GM21381 (cell line): ENCODE results near the gene ELMOD3.
"Not testable (repeated sequence)": the region's sequence is repeated elsewhere in the genome, so short reads cannot be mapped to it uniquely, and the experiment has no call there.

Source experiments
- ATAC-seq: cut with Tn5 transposase; IDR thresholded peaks from one replicate; pipeline ENCODE4 v1.9.1; 2021; ENCODE audit warnings: mild to moderate bottlenecking, moderate library complexity; ENCODE audit not compliant: unreplicated experiment

ELMOD3 gene

GRCh38 chr2:85329181-85329651 is 25.4 kb upstream of the ELMOD3 start:
- no peak for ATAC-seq

DNA sequence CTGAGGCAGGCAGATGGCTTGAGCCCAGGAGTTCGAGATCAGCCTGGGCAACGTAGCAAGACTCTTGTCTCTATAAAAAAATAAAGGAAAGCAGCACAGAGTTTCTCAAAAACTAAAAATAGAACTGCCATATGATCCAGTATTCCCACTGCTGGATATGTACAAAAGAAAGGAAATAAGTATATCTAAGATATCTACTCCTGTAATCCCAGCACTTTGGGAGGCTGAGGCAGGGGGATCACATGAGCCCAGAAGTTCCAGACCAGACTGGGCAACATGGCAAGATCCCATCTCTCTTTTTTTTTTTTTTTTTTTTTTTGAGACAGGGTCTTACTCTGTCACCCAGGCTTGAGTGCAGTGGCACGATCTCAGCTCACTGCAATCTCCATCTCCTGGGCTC is 24.9 kb upstream of the ELMOD3 start:
- not testable (repeated sequence) for ATAC-seq

- ATAC-seq = no peak
These were observed 23.5 kb upstream of the ELMOD3 start for GRCh38 chr2:85330839-85331636.

- not testable (repeated sequence) for ATAC-seq
These were observed 20.7 kb upstream of the ELMOD3 start for GRCh38 chr2:85333877-85334276.

DNA sequence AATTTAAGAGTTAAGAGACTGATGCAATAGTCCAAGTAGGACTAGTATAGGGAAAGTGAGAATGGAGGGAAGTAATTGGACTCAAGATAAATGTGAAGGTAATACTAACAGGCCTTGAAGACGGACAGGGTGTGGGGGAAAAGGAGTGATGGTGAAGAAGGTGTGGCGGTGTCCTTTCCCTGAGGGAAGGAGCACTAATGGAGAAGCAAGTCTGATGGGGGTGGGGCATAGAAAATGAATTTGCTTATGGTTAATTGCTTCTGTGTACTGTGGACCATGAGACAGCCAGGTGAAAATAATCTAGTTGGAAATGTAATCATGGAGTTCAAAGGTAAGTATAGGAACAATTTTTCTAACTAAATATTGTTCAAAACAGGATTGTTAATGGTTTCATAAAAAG is 19.6 kb upstream of the ELMOD3 start:
- ATAC-seq = no peak

DNA sequence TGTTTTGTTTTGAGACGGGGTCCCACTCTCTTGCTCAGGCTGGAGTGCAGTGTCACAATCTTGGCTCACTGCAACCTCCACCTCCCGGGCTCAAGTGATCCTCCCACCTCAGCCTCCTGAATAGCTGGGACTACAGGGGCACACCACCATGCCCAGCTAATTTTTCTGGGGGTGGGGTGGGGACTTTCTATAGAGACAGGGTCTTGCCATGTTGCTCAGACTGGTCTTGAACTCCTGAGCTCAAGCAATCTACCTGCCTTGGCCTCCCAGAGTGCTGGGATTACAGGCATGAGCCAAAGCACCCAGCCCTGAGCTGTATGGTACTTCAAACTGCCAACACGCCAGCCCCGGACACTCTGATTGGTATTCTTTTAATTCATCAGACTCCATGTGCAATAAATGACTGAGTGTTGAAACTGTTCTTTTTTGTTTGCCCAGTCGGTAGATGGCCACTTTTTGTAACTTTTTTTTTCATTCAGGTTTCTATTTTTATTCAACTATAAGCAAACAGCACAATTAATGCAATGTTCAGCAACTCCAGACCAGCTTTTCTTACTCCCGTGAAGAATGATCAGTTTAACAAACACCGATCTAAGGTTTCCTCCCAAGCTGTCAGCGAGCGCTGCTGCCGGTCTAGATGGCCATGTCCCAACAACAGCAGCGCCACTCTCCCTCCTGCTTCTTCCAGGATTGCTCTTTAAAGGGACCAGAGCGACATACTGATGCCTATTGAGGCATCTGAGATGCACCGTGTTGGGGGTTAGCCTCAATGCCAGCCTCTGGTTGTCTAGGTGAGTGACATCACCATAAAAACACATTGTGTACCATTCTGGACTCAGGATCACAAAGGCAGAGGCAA is 14.3 kb upstream of the ELMOD3 start:
- no peak for ATAC-seq

DNA sequence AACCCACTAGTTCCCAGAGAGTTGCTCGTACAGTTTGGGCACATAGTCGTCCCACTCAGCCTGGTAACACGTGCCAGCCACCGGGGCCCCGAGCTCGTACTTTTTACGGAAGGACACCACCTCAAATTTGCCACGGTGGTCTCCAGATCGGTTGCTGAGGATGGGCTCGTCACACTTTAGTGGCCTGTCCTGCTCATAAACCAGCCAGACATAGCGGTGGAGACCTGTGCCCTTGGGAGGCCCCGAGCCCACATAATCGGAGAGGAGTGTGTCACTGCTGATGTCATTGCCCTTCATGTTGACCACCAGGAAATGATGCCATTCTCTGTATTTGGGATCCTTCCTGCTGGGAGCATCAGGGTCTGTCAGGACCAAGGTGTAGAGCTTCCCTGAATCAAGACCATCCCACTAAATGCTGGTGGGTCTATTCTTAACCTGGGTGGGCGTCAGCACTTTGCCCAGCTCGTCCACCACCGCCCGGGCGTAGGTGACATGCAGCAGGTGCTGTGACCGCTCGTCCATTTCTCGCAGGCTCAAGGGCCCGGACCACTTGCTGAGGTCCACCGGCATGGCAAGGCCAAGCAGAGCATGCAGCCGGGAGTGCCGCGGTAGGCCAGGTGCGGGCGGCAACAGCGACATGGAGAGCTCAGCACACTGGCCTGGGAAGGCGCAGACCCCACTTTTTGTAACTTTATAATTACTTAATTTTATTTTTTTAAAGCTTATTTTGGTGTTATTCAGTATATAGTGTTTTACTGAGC is 13.1 kb upstream of the ELMOD3 start:
- no peak for ATAC-seq

- ATAC-seq = no peak
These were observed 12.4 kb upstream of the ELMOD3 start for GRCh38 chr2:85342156-85342555.

GRCh38 chr2:85343207-85343895 is 11.2 kb upstream of the ELMOD3 start:
- ATAC-seq = not testable (repeated sequence)

- no peak for ATAC-seq
These were observed 10.1 kb upstream of the ELMOD3 start for GRCh38 chr2:85344356-85344954.

- ATAC-seq = no peak
These were observed 7.0 kb upstream of the ELMOD3 start for GRCh38 chr2:85347599-85347998.

DNA sequence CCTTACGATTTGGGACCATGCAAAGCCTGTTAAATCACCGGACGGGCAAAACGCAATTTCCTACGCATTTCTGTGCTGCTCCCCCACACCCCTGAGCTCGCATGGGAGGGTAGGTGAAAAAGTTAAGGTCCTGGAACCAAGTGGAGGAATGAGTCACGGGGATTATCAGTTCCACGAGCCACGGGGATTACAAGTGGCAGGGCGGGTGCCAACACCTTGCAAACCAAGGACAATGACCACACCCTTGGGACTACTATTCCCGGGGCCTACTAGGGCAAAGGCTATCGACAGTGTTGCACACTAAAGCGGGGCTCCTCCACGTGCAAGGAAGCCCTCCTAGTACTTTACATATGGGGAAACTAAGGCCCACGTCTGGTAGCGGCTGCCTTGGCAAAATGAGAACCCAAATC is 688 bp upstream of the ELMOD3 start:
- ATAC-seq = peak; percentile 3

DNA sequence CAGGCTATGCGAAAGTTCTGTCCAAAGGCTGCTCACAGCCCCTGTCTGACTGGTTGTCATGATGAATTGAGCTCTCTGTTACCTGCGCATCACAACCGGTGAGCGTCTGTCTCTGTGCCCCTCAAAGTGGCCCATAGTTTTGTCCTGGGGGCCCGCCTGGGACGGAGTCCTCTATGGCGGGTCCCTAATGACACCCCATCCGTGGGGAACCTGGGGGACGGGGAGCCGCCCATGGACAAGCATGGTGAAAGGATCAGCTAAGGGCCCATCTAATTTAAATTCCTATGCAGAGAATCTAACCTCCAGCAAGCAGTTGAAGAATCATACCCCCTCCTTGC is 473 bp downstream of the ELMOD3 start:
- ATAC-seq = no peak

GRCh38 chr2:85355521-85355920 is 952 bp downstream of the ELMOD3 start:
- no peak for ATAC-seq

GRCh38 chr2:85356186-85356585 is 1.6 kb downstream of the ELMOD3 start:
- no peak for ATAC-seq

DNA sequence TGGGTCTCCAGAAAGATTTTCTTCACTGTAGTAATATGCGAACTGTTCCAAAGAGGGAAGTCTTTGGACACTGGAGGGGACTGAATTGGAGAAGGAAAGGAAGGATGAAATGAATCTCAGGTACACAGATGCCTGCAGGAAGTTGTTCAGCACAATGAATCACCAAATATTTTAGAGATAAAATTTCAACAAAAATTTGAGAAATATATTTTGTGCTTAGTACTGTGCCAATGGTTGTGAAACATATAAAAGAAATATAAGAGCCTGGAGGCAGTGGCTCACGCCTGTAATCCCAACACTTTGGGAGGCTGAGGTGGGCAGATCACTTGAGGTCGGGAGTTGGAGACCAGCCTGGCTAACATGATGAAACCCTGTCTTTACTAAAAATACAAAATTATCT is 3.2 kb downstream of the ELMOD3 start:
- no peak for ATAC-seq

DNA sequence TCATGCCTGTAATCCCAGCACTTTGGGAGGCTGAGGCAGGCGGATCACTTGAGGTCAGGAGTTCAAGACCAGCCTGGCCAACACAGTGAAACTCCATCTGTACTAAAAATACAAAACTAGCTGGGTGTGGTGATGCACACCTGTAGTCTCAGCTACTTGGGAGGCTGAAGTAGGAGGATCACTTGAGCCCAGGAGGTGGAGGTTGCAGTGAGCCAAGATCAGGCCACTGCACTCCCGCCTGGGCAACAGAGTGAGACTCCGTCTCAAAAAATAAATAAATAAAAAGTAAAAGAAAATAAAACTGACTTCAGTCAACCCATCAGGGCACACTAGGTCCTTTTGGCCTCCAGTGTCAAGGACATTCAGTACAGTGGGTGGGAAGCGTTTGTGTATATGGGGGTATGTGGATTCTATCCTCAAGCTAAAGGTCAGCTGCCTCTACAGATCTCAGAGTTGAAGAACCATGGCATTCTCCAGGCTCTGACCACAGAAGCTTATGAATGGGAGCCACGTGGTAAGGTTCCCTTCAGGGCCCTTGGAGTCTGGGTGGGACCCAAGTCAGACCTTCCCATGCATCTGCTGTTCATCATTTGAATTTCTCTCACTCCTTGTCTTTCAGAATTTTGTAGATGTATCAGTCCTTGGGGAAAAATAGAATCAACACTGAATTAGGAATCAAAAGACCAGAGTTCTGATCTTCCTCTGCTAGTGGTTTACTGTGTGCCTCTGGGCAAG is 8.3 kb downstream of the ELMOD3 start:
- ATAC-seq = not testable (repeated sequence)

DNA sequence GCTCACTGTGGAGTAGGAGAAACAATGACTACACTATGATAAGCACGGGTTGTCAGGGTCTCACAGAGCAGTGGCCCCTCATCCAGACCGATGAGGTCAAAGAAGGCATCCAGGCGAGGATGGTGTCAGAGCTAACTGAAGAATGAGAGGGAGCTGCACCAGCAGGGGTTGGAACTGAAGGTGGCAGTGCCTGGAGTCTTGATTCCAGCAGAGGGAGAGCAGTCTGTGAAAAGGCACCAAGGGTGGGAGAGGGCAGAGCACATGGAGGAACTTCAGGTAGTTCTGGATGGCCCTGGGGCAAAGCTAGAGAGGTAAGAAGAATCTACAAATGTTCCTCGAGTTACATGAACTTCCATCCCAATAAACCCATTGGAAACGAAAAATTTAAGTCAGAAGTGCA is 12.6 kb downstream of the ELMOD3 start:
- ATAC-seq = no peak

GRCh38 chr2:85368921-85369320 is 14.4 kb downstream of the ELMOD3 start:
- ATAC-seq = no peak

GRCh38 chr2:85369500-85369899 is 14.9 kb downstream of the ELMOD3 start:
- ATAC-seq = no peak
